GM15510 (cell line): ENCODE data around the gene PER2.

Experiments used
- POLR2A ChIP-seq: IDR thresholded peaks from 3 replicates; pipeline ENCODE4 v1.6.1; 2011; ENCODE audit warnings: borderline replicate concordance; ENCODE audit not compliant: insufficient read length; ENCODE audit errors: extremely low read depth

The PER2 gene, protein sequence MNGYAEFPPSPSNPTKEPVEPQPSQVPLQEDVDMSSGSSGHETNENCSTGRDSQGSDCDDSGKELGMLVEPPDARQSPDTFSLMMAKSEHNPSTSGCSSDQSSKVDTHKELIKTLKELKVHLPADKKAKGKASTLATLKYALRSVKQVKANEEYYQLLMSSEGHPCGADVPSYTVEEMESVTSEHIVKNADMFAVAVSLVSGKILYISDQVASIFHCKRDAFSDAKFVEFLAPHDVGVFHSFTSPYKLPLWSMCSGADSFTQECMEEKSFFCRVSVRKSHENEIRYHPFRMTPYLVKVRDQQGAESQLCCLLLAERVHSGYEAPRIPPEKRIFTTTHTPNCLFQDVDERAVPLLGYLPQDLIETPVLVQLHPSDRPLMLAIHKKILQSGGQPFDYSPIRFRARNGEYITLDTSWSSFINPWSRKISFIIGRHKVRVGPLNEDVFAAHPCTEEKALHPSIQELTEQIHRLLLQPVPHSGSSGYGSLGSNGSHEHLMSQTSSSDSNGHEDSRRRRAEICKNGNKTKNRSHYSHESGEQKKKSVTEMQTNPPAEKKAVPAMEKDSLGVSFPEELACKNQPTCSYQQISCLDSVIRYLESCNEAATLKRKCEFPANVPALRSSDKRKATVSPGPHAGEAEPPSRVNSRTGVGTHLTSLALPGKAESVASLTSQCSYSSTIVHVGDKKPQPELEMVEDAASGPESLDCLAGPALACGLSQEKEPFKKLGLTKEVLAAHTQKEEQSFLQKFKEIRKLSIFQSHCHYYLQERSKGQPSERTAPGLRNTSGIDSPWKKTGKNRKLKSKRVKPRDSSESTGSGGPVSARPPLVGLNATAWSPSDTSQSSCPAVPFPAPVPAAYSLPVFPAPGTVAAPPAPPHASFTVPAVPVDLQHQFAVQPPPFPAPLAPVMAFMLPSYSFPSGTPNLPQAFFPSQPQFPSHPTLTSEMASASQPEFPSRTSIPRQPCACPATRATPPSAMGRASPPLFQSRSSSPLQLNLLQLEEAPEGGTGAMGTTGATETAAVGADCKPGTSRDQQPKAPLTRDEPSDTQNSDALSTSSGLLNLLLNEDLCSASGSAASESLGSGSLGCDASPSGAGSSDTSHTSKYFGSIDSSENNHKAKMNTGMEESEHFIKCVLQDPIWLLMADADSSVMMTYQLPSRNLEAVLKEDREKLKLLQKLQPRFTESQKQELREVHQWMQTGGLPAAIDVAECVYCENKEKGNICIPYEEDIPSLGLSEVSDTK (N-terminal part only)

DNA sequence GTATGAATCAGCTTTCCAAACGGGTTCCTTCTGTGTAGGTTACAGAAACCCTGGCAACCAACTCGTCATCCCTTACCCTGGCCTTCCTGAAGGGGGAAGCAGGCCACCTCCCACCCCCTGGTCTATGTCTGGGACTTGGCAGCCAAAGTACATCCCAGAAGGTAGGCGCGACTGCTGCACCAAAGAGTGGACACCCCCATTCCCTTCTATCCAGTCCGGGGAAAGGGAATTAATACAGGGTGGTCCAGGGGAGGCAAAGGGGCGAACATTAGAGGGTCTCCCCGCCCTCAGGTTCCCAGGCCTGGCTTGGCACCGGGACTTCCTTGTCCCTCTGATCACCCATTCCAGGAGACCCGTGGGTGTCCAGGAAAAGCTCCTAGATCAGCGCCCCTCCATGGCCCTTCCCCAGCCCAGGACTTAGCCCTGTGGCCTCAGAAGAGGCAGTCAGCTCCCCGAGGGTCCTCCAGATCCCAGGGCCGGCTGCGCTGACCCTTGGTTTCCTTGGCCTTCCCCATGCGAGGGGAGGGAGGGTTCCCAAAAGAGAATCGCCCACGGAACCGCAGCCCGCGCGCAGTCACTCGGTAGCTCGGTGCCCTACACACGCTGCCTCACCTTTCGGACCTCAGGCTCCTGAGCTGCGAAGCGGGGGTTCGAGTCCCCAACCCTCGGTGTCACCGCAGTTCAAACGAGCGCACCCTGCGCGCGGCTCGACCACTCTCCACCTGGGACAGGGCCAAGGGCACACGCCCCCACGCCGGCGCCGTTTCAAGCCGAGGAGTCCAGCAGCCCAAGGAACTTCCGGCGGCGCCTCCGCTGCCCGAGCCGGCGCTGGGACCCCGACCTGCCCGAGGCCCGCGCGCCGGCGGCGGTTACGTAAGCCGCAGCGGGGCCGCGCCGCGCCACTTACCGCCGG, at the start of gene PER2:
Gene PER2 (minus strand): TSS at position 874 of the 913 bp plus-strand sequence. CDS start 10,674 bp downstream, outside the sequence.
- TF ChIP-seq POLR2A, result no peak

DNA sequence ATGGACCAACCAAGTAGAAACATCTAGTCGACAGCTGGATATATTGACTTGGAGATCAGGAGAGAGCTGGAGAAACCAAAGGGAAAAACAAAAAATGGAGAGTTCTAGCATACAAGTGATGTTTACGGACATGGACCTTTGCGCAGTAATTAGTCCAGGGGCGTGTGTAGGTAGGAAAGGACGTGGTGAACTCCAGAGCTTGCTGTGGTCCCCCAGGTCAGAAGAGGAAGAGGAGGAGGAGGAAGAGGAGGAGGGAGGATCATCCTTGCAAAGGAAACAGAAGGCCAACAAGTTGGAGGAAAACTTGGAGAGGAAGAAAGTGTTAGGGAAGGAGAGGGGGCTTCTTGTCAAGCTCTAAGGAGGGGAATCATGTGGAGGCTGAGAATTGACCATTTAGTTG, 49.4 kb upstream of the PER2 start:
- TF ChIP-seq POLR2A, result no peak

DNA sequence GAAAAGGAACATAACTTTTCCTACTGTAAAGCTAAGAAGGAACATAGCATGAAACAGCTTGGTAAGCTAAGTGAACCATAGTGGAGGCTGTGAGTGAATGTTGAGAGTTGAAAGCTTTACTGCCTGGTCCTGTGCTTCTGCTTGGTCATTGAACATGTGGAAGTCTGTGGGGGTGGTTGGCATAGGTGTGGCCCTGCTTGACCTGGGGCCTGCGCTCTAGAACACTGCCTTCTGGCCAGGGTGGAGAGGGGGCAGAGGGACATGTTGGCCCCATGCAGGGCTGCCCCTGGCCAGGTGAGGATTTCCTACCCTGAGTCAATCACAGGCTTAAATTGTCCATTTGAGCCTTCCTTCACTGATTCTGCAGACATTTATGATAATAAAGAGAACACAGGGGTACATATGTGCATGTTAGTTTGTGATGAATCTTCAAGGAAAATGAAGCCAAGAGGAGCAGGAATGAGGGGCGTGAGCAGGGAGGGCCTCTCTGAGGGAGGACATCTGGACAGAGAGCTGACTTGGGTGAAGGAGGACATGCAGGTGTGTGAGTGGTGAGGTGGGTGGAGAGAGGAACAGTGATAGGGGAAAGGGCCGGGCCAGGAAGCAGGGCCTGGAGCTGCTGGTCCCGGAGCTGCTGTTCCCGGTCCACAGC, 48.5 kb upstream of the PER2 start:
- no peak for TF ChIP-seq POLR2A

DNA sequence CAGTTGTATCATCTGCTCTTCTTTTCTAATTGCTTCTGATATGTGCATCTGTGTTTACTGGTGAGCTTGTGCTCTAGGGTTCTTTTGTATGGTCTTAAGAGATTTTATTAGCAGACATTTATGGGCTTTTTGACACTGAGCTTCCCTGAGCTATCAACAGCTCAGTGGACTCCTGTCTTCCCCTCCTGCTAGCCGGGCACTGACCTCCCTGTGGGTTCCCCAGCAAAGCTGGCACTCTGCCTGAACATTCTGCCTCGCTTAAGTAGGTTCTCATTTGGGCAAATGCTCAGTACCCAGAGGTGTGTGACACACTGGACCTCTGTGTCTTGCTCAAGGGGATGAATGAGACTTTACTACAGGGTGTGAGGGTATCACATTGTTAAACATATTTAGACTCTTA, 47.7 kb upstream of the PER2 start:
- no peak for TF ChIP-seq POLR2A

DNA sequence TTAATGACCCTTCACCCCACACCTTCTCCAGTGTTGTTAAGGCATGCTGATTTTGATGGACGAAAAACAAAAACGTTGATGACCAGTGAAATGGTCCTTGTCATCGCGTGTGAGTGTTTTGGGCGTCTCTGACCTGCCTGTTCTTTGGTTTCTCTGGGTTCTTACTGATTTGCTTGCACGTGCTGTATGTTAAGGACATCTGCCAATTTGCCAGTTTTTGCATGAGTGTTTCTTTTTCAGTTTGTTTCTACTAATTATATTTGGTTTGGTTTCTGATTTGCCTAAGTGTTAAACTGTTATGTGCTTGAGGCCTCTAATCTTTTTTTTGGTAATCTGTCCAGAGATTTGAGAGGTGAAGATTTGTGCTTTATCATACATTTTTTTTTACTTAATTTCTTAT, 46.5 kb upstream of the PER2 start:
- TF ChIP-seq POLR2A, result no peak

DNA sequence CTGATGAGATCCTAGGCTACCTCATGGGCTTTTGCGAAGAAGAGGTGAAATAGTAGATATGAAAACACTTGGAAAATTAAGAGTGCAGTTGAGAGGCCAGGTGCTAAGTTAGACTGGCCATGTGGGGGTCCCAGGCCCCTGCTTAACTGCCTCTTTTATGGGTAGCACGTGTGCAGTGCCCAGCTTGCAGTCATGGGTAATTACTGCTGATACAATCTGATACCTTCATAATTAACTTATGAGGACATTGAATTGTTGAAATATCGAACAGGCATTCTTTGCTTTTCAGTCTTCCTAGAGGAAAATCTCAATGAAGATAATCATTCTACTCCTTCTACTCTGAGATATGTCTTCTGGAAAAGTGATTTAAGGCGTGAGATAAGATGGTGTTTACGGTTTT, 43.5 kb upstream of the PER2 start:
- no peak for TF ChIP-seq POLR2A

DNA sequence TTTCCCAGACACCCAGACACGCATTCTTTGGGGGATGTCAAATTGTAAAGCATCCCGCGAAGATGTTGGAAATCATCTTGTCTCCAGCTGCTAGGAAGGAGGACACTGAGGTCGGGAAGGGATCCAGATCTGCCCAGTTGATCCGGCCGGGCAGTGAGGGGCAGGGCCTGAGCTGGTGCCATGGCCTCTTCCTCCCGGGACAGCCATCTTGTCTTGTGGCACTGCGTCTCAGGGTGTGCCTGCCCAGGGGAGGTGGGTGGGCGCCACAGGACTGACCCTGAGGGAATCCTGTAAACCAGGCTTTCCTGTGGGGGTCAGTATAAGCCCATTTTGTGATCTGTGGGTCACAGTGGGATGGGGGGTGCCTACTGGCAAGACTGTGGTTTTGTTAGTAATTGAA, 42.0 kb upstream of the PER2 start:
- no peak for TF ChIP-seq POLR2A

DNA sequence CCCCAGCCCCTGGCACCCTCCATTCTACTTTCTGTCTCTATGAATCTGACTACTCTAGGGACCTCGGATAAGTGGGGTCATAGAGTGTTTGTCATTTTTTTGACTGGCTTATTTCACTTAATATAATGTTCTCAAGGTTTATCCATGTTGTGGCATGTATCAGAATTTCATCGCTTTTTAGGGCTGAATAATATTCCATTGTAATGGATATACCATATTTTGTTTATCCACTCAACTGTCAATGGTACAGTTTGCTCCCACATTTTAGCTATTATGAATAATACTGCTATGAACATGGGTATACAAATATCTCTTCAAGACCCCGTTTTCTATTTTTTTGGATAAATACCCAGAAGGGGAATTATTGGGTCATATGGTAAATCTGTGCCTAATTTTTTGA, 39.3 kb upstream of the PER2 start:
- no peak for TF ChIP-seq POLR2A

DNA sequence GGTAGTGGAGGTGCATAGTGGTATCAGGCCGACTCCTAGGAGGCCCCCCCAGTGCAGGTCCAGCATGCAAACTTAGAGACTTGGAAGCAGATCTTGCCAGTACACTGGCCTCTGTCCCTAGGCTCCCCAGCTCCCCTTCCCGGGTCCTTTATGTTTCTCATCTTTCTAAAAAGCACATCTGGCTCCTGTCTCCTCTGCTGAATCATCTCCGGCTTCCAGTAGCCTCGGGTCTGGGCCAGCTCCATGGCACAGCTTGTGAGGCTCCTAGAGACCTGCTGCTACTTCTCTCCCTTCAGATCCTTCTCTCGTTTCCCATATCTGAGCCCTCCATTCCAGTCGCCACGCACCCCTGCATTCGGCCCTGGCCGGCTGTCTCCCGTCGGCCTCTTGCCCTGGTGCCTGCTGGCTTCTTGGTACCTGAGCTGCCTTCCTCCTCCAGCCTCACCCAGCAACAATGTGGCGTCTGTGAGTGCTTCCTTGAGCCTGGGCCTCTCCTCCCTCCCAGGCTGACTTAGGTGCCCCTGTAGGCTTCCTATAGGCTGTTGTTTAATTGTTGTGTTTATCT, 38.5 kb upstream of the PER2 start:
- TF ChIP-seq POLR2A, result no peak

DNA sequence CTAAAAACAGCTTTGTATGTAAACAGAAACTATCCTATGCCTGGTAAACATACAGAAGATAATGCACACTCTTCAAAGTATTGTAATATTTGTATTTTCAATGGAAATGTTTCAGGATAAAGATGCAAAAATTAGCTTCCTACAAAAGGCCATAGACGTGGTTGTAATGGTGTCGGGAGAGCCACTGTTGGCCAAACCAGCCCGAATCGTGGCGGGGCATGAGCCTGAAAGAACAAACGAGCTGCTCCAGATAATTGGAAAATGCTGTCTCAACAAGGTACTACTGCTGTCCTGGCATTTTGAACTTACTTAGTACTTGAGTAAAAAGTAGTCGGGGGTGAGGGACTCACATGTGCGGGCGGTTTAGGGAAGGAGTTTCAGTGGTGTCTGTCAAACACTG, 37.3 kb upstream of the PER2 start:
- TF ChIP-seq POLR2A, result no peak

DNA sequence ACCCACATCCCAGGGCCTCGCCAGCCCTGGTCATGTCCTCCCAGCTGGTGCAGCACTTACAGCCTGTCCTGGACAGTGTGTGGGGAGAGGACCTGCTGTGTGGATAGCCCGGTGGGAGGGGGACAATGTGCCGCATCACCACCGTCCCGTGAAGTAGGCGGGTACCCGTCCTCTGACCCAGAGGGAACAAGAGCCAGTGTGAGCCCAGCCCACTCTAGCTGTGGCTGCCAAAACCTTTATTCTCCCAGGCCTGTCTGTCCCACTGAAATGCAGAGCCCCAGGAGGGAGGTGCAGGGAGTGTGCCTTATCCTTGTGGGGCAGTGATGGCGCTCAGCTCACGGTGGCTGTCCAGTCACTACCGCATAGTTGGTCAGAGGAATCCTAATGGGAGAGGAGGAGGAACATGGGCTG, 33.6 kb upstream of the PER2 start:
- TF ChIP-seq POLR2A, result no peak

DNA sequence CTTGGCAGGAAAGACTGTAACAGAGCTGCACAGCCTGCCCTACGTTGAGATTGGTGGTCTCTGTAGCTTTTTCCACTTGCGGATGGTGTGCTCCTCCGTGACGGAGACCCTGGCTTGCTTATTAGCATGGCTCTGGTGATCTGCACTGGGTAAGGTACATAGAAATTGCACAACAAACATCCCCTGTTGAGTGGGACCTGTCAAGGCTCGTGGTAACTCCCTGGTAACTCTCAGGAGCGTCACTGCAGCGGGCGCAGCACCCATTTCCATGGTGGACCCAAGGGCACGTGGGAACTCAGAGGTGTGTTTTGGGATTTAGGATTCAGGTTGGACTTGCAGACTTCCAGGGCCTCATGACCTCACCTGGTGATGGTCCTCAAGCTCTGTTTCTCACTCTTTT, 33.1 kb upstream of the PER2 start:
- no peak for TF ChIP-seq POLR2A

DNA sequence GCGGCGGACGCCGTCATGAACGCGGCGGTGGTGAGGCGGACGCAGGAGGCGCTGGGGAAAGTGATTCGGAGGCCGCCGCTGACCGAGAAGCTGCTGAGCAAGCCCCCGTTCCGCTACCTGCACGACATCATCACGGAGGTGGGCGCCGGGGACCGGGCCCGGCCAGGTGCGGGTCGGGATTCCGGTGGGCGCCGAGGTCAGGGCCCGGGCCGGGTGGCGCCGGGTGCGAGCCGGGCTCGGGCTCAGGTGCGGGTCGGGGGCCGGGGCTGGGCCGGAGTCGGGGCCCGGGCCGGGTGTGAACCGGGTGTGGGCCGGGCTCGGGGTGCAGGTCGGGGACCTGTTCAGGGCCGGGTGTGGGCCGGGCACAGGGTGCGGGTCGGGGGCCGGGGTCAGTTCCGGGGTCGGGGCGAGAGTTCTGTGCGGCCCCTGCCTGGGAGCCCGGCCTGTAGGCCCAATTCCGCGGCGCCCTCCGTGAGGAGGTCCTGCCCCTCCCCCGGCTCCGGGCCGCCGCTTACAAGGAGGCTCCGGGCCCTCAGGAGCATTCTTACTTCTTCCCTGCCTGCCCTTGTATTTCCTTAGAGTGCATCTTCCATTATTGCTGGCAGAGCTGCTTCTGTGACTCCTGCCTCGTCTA, 32.4 kb upstream of the PER2 start:
- no peak for TF ChIP-seq POLR2A
